Cardiac muscle cell (in vitro differentiated cells and primary cell): ENCODE results near the gene GPM6B. TPM values are rescaled to one million over a fixed set of nuclear protein-coding genes. Genes with fewer than 3 reads are reported as not detected.
A peak's percentile ranks its signal among the peaks of the same experiment; 100 is the strongest.

Experiments used
- DNase-seq, 2 donors: peaks; one replicate each; pipeline versions ENCODE4 v3.0.0 to v3.0.0-alpha.2; 2010 to 2017; ENCODE audit warnings: low read depth in 1 of 2, low spot score in 1 of 2
- H3K27ac ChIP-seq: fragments of 200-600 bp; sonication (generic); 2 replicates; pipeline ENCODE4 v1.5.1; 2016
- H3K27me3 ChIP-seq: fragments of 200-600 bp; sonication (generic); 2 replicates; pipeline ENCODE4 v1.6.0; 2016; ENCODE audit warnings: control low read depth
- H3K36me3 ChIP-seq: fragments of 200-600 bp; sonication (generic); 2 replicates; pipeline ENCODE4 v1.5.1; 2016; ENCODE audit warnings: control low read depth
- H3K4me1 ChIP-seq: fragments of 200-600 bp; sonication (generic); 2 replicates; pipeline ENCODE4 v1.8.1; 2017; ENCODE audit warnings: low read depth, mild to moderate bottlenecking, mixed run types
- H3K4me3 ChIP-seq: fragments of 200-600 bp; sonication (generic); 2 replicates; pipeline ENCODE4 v1.5.1; 2016; ENCODE audit warnings: mild to moderate bottlenecking
- H3K9me3 ChIP-seq: fragments of 200-600 bp; sonication (generic); 2 replicates; pipeline ENCODE4 v1.5.1; 2017; ENCODE audit warnings: low read depth, mild to moderate bottlenecking, control low read depth
- CTCF ChIP-seq: IDR thresholded peaks from 2 replicates; pipeline ENCODE4 v1.5.1; 2012; ENCODE audit warnings: low read depth, mild to moderate bottlenecking, low read length
- polyA plus RNA-seq: library from polyadenylated mRNA; unstranded; fragments of >200 nt; fragmentation: Nextera tagmentation; extraction: Ambion mirVana; gene quantifications from 2 replicates; pipeline ENCODE4 v1.2.1, GENCODE V29; 2016
- total RNA-seq: library from RNA; depleted of rRNA; stranded (reverse); fragments of >200 nt; gene quantifications from 2 replicates; pipeline ENCODE4 v1.2.3, GENCODE V29; 2016

GPM6B gene
- total and polyA plus RNA-seq, 2 experiments from 2014 or later: 3.4 to 8.7 TPM

- Histone ChIP-seq H3K27me3 (no peaks in the 10 kb centered on the region), H3K27ac (no peak overlapping the region), H3K4me3 (no peak overlapping the region), H3K4me1 (no peaks in the 10 kb centered on the region), H3K36me3 (peaks cover 37% of the 10 kb centered on the region), H3K9me3 (no peaks in the 10 kb centered on the region)
- TF ChIP-seq CTCF: no peak
- no peak for DNase-seq
These were observed 40.5 kb downstream of the GPM6B start for GRCh38 chrX:13776387-13776786.

GRCh38 chrX:13775837-13776236 is 41.1 kb downstream of the GPM6B start:
- Histone ChIP-seq H3K27ac (no peak overlapping the region), H3K36me3 (peaks cover 40% of the 10 kb centered on the region), H3K4me3 (no peak overlapping the region), H3K4me1 (no peaks in the 10 kb centered on the region), H3K9me3 (no peaks in the 10 kb centered on the region), H3K27me3 (no peaks in the 10 kb centered on the region)
- TF ChIP-seq CTCF: no peak
- no peak for DNase-seq

DNA sequence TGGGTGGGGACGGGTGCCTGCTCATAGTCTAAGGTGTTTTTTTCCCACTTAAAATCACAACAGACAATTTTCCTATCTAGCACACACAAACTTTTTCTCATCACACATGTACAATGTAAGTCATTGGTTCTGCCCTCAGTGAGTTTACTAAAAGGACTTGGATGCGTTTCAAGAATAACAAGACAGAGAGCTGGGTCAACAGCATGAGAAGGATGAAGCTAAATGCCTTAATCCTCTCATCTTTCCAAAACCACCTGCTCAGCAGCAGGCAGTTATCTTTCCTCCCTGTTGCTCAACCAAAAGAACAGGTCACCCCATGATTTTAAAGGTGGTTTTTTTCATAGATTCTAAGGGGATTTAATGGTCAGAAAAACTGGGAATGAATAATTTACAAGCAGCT is 42.2 kb downstream of the GPM6B start:
- no peak for DNase-seq
- no peak overlapping the region for H3K4me3 ChIP-seq
- no peaks in the 10 kb centered on the region for H3K4me1 ChIP-seq
- TF ChIP-seq CTCF: no peak
- no peak overlapping the region for H3K27ac ChIP-seq
- H3K9me3 ChIP-seq: no peaks in the 10 kb centered on the region
- H3K36me3 ChIP-seq: peaks cover 49% of the 10 kb centered on the region
- no peaks in the 10 kb centered on the region for H3K27me3 ChIP-seq

DNA sequence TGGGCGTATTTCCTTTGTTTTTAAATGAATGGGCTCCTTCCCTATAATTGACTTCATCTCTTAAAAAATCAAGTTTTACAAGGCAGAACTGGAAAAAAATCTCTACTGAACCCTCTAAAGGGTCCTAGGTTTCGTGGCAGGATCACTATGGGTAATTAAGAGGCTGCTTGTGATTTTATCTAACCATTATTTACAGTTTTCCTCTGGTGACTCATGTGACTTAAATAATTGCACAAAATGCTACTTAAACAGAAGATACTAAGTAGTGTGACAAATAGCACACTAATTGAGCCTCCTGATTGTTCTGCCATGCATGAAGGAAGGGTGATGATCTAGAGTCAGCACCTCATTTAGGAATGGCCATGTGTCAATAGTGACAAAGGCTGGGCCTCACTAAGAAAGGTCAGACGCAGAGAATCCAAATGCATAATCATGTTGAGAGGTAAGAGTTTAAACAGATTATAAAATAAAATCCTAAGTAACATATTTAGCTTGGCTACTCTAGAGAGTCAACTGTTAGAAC is 46.8 kb downstream of the GPM6B start:
- TF ChIP-seq CTCF: no peak
- Histone ChIP-seq H3K4me3 (no peak overlapping the region), H3K27me3 (no peaks in the 10 kb centered on the region), H3K27ac (no peak overlapping the region), H3K36me3 (peaks cover 76% of the 10 kb centered on the region), H3K9me3 (no peaks in the 10 kb centered on the region), H3K4me1 (no peaks in the 10 kb centered on the region)
- DNase-seq: no peak

DNA sequence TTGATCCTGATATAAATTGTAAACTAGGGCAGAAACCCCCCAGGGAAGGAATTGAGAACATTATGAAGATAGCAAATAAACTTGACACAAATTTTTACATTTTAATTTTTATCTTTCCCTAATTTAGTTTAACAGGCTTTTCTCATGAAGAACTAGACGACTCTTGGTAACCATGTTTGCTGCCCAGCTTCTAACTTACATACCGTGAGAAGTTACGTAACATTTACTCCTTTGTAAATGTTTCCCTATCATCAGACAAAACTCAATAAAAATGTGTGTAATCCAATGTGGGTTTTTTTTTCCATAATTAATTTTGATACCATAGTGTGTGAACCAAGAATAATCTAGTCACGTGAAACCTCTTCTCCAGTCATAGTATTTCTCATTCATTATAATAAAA is 48.0 kb downstream of the GPM6B start:
- H3K9me3 ChIP-seq: no peaks in the 10 kb centered on the region
- H3K4me1 ChIP-seq: no peaks in the 10 kb centered on the region
- TF ChIP-seq CTCF: no peak
- no peak overlapping the region for H3K4me3 ChIP-seq
- H3K27ac ChIP-seq: no peak overlapping the region
- DNase-seq: no peak
- H3K36me3 ChIP-seq: peaks cover 71% of the 10 kb centered on the region
- H3K27me3 ChIP-seq: no peaks in the 10 kb centered on the region

GRCh38 chrX:13764765-13765164 is 52.1 kb downstream of the GPM6B start:
- Histone ChIP-seq H3K9me3 (no peaks in the 10 kb centered on the region), H3K4me1 (peaks cover 4% of the 10 kb centered on the region), H3K4me3 (no peak overlapping the region), H3K27ac (no peak overlapping the region), H3K36me3 (peaks cover 75% of the 10 kb centered on the region), H3K27me3 (no peaks in the 10 kb centered on the region)
- TF ChIP-seq CTCF: peak; percentile 27
- DNase-seq: peak; percentile 17 to 51
